Heart left ventricle (tissue), 16 donors: ENCODE measurements around the gene ELOVL2. TPM values are rescaled to one million over a fixed set of nuclear protein-coding genes. Genes with fewer than 3 reads are reported as not detected.
A peak's percentile ranks its signal among the peaks of the same experiment; 100 is the strongest.

Source experiments
- ATAC-seq, 4 donors: fragments of 200-7000 bp; cut with Tn5 transposase; one replicate each; pipeline ENCODE4 v1.9.1; 2020 to 2022; ENCODE audit warnings: moderate library complexity in 4 of 4, mild to moderate bottlenecking in 3 of 4, moderate number of reproducible peaks in 1 of 4
- DNase-seq, 5 donors: peaks; one replicate each; pipeline ENCODE4 v3.0.0-alpha.2; 2020
- H3K27ac ChIP-seq, 12 donors: fragments of 200-600 bp; sonication (generic) in 4 of 12; one replicate each; pipeline versions ENCODE4 v1.5.0 to v1.8.0; 2016 to 2022; ENCODE audit warnings: mild to moderate bottlenecking in 2 of 12
- H3K27me3 ChIP-seq, 9 donors: fragments of 200-600 bp; sonication (generic) in 2 of 9; one replicate each; pipeline versions ENCODE4 v1.5.1 to v1.8.0; 2016 to 2022; ENCODE audit warnings: mild to moderate bottlenecking in 3 of 9
- H3K36me3 ChIP-seq, 9 donors: fragments of 200-600 bp; sonication (generic) in 2 of 9; one replicate each; pipeline versions ENCODE4 v1.5.0 to v1.8.0; 2018 to 2022; ENCODE audit warnings: mild to moderate bottlenecking in 2 of 9
- H3K4me1 ChIP-seq, 12 donors: fragments of 200-600 bp; sonication (generic) in 4 of 12; one replicate each; pipeline versions ENCODE4 v1.5.0 to v1.8.0; 2016 to 2022; ENCODE audit warnings: mild to moderate bottlenecking in 3 of 12
- H3K4me3 ChIP-seq, 12 donors: fragments of 200-600 bp; sonication (generic) in 4 of 12; one replicate each; pipeline versions ENCODE4 v1.5.0 to v1.8.0; 2017 to 2022; ENCODE audit warnings: mild to moderate bottlenecking in 9 of 12, moderate library complexity in 4 of 12
- H3K9me3 ChIP-seq, 12 donors: fragments of 200-600 bp; sonication (generic) in 4 of 12; one replicate each; pipeline versions ENCODE4 v1.5.0 to v1.8.0; 2016 to 2022; ENCODE audit warnings: mild to moderate bottlenecking in 1 of 12
- CTCF ChIP-seq, 12 donors: fragments of 200-600 bp; sonication (generic) in 4 of 12; IDR thresholded peaks; one replicate each; pipeline versions ENCODE4 v1.5.0 to v1.8.0; 2018 to 2022; ENCODE audit warnings: antibody characterized with exemption in 12 of 12, mild to moderate bottlenecking in 5 of 12
- POLR2A ChIP-seq, 2 donors: fragments of 450-650 bp; IDR thresholded peaks; one replicate each; pipeline ENCODE4 v1.6.1; 2017; ENCODE audit warnings: antibody characterized with exemption in 2 of 2, mild to moderate bottlenecking in 2 of 2, moderate library complexity in 2 of 2
- WGBS, 4 donors: extraction: QIAGEN DNeasy Blood & Tissue Kit in 2 of 4; methylation state at CpG; one replicate each; pipeline versions ENCODE4 v1.1.5 to v1.1.7; 2013 to 2018; 5-methylcytosine and 5-hydroxymethylcytosine counted together
- intact Hi-C, 10 donors: fragments of 100-400 bp; cut with DNase I; formaldehyde crosslinking; loops; one replicate each; pipeline versions ENCODE4 v1.11.1 to v1.14.2; 2022
- polyA plus RNA-seq, 2 donors: library from polyadenylated mRNA; stranded (reverse); fragments of 200-250 nt; gene quantifications; one replicate each; pipeline ENCODE4 v1.2.3, GENCODE V29; 2013
- total RNA-seq, 9 donors: library from RNA; depleted of rRNA in 2 of 9; stranded (reverse); fragments of >200 nt in 2 of 9; fragmentation: NEBNext Ultra II Directional in 3 of 9; extraction: Animal tissue kit (Norgen Biotek cat#: 25700) in 3 of 9; gene quantifications; one replicate each; pipeline versions ENCODE4 v1.1.0 to v1.2.4, GENCODE V29; 2016 to 2023
- donor health status: ischemic (EF 13 %, LVEDD 7.1; RV severe dilation, severe dysfunction).
- donor health status: healthy with polysubstance abuse.
- donor health status: DM: no; HTN: yes; CAD: no.
- donor health status: DM: no; HTN: no; CAD: no.
- donor health status: ischemic (EF 25% LVEDD 6.9; RV normal size, moderate dysfunction).
- donor health status: ischemic (EF 25% LVEDD 5.7; RV mildly dilated, moderate dysfunction).
- donor health status: healthy.
- donor health status: DM: yes; HTN: yes; CAD: no.
- donor health status: ischemic (EF 35%, LVEDD 5.7; RV mildly dilated, moderate dysfunction).
- donor health status: nonischemic (EF 11% LVEDD 7.7; RV severe dilation, severe dysfunction).
- donor health status: DM: yes; HTN: yes; CAD: no.
- donor health status: PGD.
- donor health status: ischemic (EF 29% LVEDD 5.4; RV normal size, mild dysfunction).
- donor health status: nonischemic (EF 23%, LVEDD 6.1; RV moderate dilation, normal function).

Gene ELOVL2
- total and polyA plus RNA-seq, 11 donors, result 1.1 to 6.1 (median 1.6) TPM

GRCh38 chr6:11053307-11053706 lies 9.2 kb upstream of the ELOVL2 start:
- DNase-seq (no peak), ATAC-seq (no peak)
- no peak for TF ChIP-seq CTCF (IDR thresholded peaks at IDR 0.05)
- no peak for TF ChIP-seq POLR2A (IDR thresholded peaks at IDR 0.05)
- no peaks in the 10 kb centered on the region for H3K9me3 ChIP-seq
- peaks cover 0 to 25% (median 9%) of the 10 kb centered on the region in 9 donors for H3K27me3 ChIP-seq
- H3K27ac ChIP-seq, result no peak overlapping the region
- H3K4me3 ChIP-seq, result no peak overlapping the region
- 83 to 92% (median 87%) methylated on average over 5 of the region's 5 CpGs for WGBS, 4 donors
- H3K36me3 ChIP-seq, result no peaks in the 10 kb centered on the region
- no peaks in the 10 kb centered on the region for H3K4me1 ChIP-seq
- intact Hi-C loops, result no loop called here

- 51 to 64% (median 59%) methylated on average over 2 of the region's 2 CpGs for WGBS, 4 donors
- no peak for ATAC-seq
- no peak overlapping the region for H3K27ac ChIP-seq
- intact Hi-C loops, result no loop called here
- no peak for DNase-seq
- no peak overlapping the region for H3K4me3 ChIP-seq
- H3K27me3 ChIP-seq, result peaks cover 0 to 50% (median 33%) of the 10 kb centered on the region in 9 donors
- H3K36me3 ChIP-seq, result no peaks in the 10 kb centered on the region
- H3K4me1 ChIP-seq, result no peaks in the 10 kb centered on the region
- TF ChIP-seq CTCF (IDR thresholded peaks at IDR 0.05) (no peak), POLR2A (IDR thresholded peaks at IDR 0.05) (no peak)
- H3K9me3 ChIP-seq, result no peaks in the 10 kb centered on the region
Observed at GRCh38 chr6:11050731-11051130, 6.6 kb upstream of the ELOVL2 start.

GRCh38 chr6:11044712-11045167 lies 635 bp upstream of the ELOVL2 start:
- H3K4me1 ChIP-seq, result peaks cover 0 to 14% (median 0%) of the 10 kb centered on the region in 12 donors
- 30 to 51% (median 38%) methylated on average over 8 to 23 of the region's 23 CpGs for WGBS, 4 donors
- intact Hi-C loops, result loop anchor here in 2 of 10 donors (2.0 to 5.0 kb wide), 2 partner anchors 42 to 92 kb away; no protein-coding TSS in a partner anchor
- H3K9me3 ChIP-seq, result peaks cover 0 to 3% (median 0%) of the 10 kb centered on the region in 12 donors
- no peak for TF ChIP-seq POLR2A (IDR thresholded peaks at IDR 0.05)
- peak in 1 of 12 donors; percentile 19 for TF ChIP-seq CTCF (IDR thresholded peaks at IDR 0.05)
- no peaks in the 10 kb centered on the region for H3K36me3 ChIP-seq
- ATAC-seq (no peak), DNase-seq (no peak)
- H3K27ac ChIP-seq, result no peak overlapping the region
- peaks cover 10 to 91% (median 49%) of the 10 kb centered on the region in 9 donors for H3K27me3 ChIP-seq
- H3K4me3 ChIP-seq, result peak overlapping the region in 9 of 12 donors; percentile 31 to 83 (median 60)

- peaks cover 7 to 92% (median 50%) of the 10 kb centered on the region in 9 donors for H3K27me3 ChIP-seq
- intact Hi-C loops, result loop anchor here in 1 of 10 donors (5.0 kb wide), 1 partner anchor 41 kb away; no protein-coding TSS in a partner anchor
- WGBS, 4 donors, result 1 to 4% (median 1%) methylated on average over 9 to 49 of the region's 49 CpGs
- ATAC-seq (peak in 3 of 4 donors; percentile 18 to 49 (median 47)), DNase-seq (peak in 1 of 5 donors; percentile 13)
- peak overlapping the region in 3 of 12 donors; percentile 32 to 64 (median 46) for H3K27ac ChIP-seq
- H3K36me3 ChIP-seq, result no peaks in the 10 kb centered on the region
- peaks cover 0 to 3% (median 0%) of the 10 kb centered on the region in 12 donors for H3K9me3 ChIP-seq
- peak overlapping the region; percentile 50 to 83 (median 58) for H3K4me3 ChIP-seq
- H3K4me1 ChIP-seq, result peaks cover 0 to 14% (median 0%) of the 10 kb centered on the region in 12 donors
- TF ChIP-seq POLR2A (IDR thresholded peaks at IDR 0.05), result no peak
- TF ChIP-seq CTCF (IDR thresholded peaks at IDR 0.05), result no peak
Observed at GRCh38 chr6:11043378-11043960, 636 bp downstream of the ELOVL2 start.
